ENCODE results near the gene SDHA.

Gene SDHA

GRCh38 chr5:204462-204861, 13.7 kb upstream of the SDHA start:
- TF ChIP-seq CTCF (IDR thresholded peaks at IDR 0.05): no peak
- TF ChIP-seq ZFX (IDR thresholded peaks at IDR 0.05; ENCODE audit: borderline replicate concordance): no peak

GRCh38 chr5:204966-205670, 13.0 kb upstream of the SDHA start:
- H3K27ac ChIP-seq: no peak overlapping the region
- TF ChIP-seq CTCF (IDR thresholded peaks at IDR 0.05) (no peak), ZFX (IDR thresholded peaks at IDR 0.05; ENCODE audit: borderline replicate concordance) (no peak)

More at GRCh38 chr5:204462-204861, 13.7 kb upstream of the SDHA start:
- no peak overlapping the region for H3K27ac ChIP-seq

- no peak overlapping the region for H3K27ac ChIP-seq
- no peak for TF ChIP-seq ZFX (IDR thresholded peaks at IDR 0.05; ENCODE audit: borderline replicate concordance)
- TF ChIP-seq CTCF (IDR thresholded peaks at IDR 0.05): no peak
These were observed 11.7 kb upstream of the SDHA start for GRCh38 chr5:206406-206805.

- TF ChIP-seq ZFX (IDR thresholded peaks at IDR 0.05; ENCODE audit: borderline replicate concordance) (no peak), CTCF (IDR thresholded peaks at IDR 0.05) (no peak)
These were observed 11.1 kb upstream of the SDHA start for GRCh38 chr5:206927-207536.

GRCh38 chr5:207599-207998, 10.5 kb upstream of the SDHA start:
- no peak overlapping the region for H3K27ac ChIP-seq
- TF ChIP-seq CTCF (IDR thresholded peaks at IDR 0.05): no peak
- TF ChIP-seq ZFX (IDR thresholded peaks at IDR 0.05; ENCODE audit: borderline replicate concordance): no peak

More at GRCh38 chr5:206927-207536, 11.1 kb upstream of the SDHA start:
- H3K27ac ChIP-seq: no peak overlapping the region

- TF ChIP-seq CTCF (IDR thresholded peaks at IDR 0.05): no peak
- no peak for TF ChIP-seq ZFX (IDR thresholded peaks at IDR 0.05; ENCODE audit: borderline replicate concordance)
- H3K27ac ChIP-seq: no peak overlapping the region
These were observed 9.5 kb upstream of the SDHA start for GRCh38 chr5:208449-209114.

Data from 22Rv1 (cell line).